HCT116 (cell line): ENCODE data around the gene RABL3.

Experiments used
- ATF3 ChIP-seq: IDR thresholded peaks from 2 replicates; pipeline ENCODE4 v1.6.1; 2012
- CEBPB ChIP-seq: IDR thresholded peaks from 2 replicates; pipeline ENCODE4 v1.6.1; 2012; ENCODE audit warnings: low read depth
- EZH2 ChIP-seq: fragments of 200-600 bp; sonication (generic); IDR thresholded peaks from 2 replicates; pipeline ENCODE4 v1.6.1; 2017; ENCODE audit warnings: antibody characterized with exemption, mixed run types
- JUND ChIP-seq: IDR thresholded peaks from 2 replicates; pipeline ENCODE4 v1.6.1; 2012
- POLR2A ChIP-seq: IDR thresholded peaks from 2 replicates; pipeline ENCODE4 v1.7.0; 2011; ENCODE audit warnings: borderline replicate concordance; ENCODE audit not compliant: insufficient read depth, insufficient read length; ENCODE audit errors: extremely low read depth
- POLR2AphosphoS5 ChIP-seq: IDR thresholded peaks from 2 replicates; pipeline ENCODE4 v1.6.1; 2011; ENCODE audit warnings: mild to moderate bottlenecking, low read depth, low read length, moderate library complexity
- SP1 ChIP-seq: IDR thresholded peaks from 2 replicates; pipeline ENCODE4 v1.6.1; 2012; ENCODE audit warnings: low read depth
- YY1 ChIP-seq: IDR thresholded peaks from 2 replicates; pipeline ENCODE4 v1.6.1; 2011; ENCODE audit warnings: low read length, low read depth, moderate library complexity, mild to moderate bottlenecking; ENCODE audit not compliant: insufficient replicate concordance; ENCODE audit errors: extremely low read depth
- ZFX ChIP-seq: fragments of 450-650 bp; IDR thresholded peaks from 2 replicates; pipeline ENCODE4 v1.6.1; 2017
- ZNF274 ChIP-seq: fragments of 200-500 bp; sonication (Bioruptor generic); IDR thresholded peaks from 2 replicates; pipeline ENCODE4 v1.6.1; 2014; ENCODE audit warnings: mild to moderate bottlenecking, low read depth, low read length, inconsistent platforms
- TF ChIP-seq, protein P1 (sequence below), 3 experiments: fragments of 200-600 bp in 1 of 3; sonication (generic) in 1 of 3; IDR thresholded peaks in 2 of 3; conservative IDR thresholded peaks in 1 of 3; 2 replicates each; pipeline ENCODE4 v1.5.1; 2012 to 2017; ENCODE audit warnings: low read depth in 2 of 3, low read length in 2 of 3, antibody characterized with exemption in 1 of 3, borderline replicate concordance in 1 of 3, control low read depth in 1 of 3, mild to moderate bottlenecking in 1 of 3, mixed read lengths in 1 of 3, mixed run types in 1 of 3, moderate library complexity in 1 of 3; ENCODE audit not compliant: insufficient read depth in 1 of 3

DNA sequence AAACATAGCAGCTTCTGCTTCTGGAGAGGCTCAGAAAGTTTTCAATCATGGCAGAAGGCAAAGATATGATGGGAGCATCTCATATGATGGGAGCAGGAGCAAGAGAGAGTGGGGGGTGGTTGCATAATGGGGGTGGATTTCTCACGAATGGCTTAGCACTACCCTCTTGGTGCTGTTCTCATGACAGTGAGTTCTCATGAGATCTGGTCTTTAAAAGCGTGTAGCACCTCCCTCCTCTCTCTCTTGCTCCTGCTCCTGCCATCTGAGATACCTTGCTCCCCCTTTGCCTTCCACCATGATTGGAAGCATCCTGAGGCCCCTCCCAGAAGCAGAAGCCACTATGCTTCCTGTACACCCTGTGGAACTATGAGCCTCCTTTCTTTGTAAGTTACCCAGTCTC, 82.5 kb downstream of the RABL3 start:
- TF ChIP-seq, protein P1, sequence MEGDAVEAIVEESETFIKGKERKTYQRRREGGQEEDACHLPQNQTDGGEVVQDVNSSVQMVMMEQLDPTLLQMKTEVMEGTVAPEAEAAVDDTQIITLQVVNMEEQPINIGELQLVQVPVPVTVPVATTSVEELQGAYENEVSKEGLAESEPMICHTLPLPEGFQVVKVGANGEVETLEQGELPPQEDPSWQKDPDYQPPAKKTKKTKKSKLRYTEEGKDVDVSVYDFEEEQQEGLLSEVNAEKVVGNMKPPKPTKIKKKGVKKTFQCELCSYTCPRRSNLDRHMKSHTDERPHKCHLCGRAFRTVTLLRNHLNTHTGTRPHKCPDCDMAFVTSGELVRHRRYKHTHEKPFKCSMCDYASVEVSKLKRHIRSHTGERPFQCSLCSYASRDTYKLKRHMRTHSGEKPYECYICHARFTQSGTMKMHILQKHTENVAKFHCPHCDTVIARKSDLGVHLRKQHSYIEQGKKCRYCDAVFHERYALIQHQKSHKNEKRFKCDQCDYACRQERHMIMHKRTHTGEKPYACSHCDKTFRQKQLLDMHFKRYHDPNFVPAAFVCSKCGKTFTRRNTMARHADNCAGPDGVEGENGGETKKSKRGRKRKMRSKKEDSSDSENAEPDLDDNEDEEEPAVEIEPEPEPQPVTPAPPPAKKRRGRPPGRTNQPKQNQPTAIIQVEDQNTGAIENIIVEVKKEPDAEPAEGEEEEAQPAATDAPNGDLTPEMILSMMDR (IDR thresholded peaks at IDR 0.05 in 2 of 3, conservative IDR thresholded peaks at IDR 0.05 in 1 of 3; ENCODE audit: borderline replicate concordance in 1 of 3, insufficient read depth in 1 of 3, low read depth in 2 of 3, low read length in 2 of 3), result no peak
- TF ChIP-seq YY1 (no peak), CEBPB (no peak), EZH2 (no peak), POLR2AphosphoS5 (no peak), ATF3 (no peak), JUND (no peak), SP1 (no peak), ZNF274 (no peak), POLR2A (no peak), ZFX (no peak)
